ENCODE results near the gene GADD45G.

GADD45G gene

GRCh38 chr9:89586311-89586710 is 18.5 kb upstream of the GADD45G start:
- DNase-seq (ENCODE audit: insufficient read length, low spot score): no peak
- TF ChIP-seq, protein P1, sequence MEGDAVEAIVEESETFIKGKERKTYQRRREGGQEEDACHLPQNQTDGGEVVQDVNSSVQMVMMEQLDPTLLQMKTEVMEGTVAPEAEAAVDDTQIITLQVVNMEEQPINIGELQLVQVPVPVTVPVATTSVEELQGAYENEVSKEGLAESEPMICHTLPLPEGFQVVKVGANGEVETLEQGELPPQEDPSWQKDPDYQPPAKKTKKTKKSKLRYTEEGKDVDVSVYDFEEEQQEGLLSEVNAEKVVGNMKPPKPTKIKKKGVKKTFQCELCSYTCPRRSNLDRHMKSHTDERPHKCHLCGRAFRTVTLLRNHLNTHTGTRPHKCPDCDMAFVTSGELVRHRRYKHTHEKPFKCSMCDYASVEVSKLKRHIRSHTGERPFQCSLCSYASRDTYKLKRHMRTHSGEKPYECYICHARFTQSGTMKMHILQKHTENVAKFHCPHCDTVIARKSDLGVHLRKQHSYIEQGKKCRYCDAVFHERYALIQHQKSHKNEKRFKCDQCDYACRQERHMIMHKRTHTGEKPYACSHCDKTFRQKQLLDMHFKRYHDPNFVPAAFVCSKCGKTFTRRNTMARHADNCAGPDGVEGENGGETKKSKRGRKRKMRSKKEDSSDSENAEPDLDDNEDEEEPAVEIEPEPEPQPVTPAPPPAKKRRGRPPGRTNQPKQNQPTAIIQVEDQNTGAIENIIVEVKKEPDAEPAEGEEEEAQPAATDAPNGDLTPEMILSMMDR (IDR thresholded peaks at IDR 0.05; ENCODE audit: insufficient read depth, missing control alignments): no peak
- FAIRE-seq: no peak

GRCh38 chr9:89588271-89588879 is 16.4 kb upstream of the GADD45G start:
- DNase-seq (ENCODE audit: insufficient read length, low spot score) (no peak), FAIRE-seq (no peak)
- TF ChIP-seq, protein P1 (IDR thresholded peaks at IDR 0.05; ENCODE audit: insufficient read depth, missing control alignments): no peak

DNA sequence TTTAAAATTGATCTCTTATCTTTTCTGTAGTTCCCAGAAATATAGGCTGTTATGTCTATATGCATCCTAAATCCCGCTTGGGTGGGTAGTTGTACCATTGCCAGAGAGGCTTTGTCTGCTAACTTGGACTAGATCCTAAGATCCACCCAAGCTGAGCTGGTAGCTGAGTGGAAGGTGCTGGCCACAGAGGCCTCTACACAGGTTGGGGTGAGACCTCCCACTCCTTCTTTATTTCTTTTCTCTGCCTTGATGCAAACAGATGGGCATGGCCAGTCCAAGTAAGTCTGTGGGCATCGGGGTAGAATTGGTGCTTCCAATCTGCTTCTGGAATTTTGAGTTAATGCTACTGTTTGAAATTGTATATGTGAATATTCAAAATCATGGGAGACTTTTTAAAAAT is 14.4 kb upstream of the GADD45G start:
- FAIRE-seq (no peak), DNase-seq (ENCODE audit: insufficient read length, low spot score) (no peak)
- TF ChIP-seq, protein P1 (IDR thresholded peaks at IDR 0.05; ENCODE audit: insufficient read depth, missing control alignments): no peak

DNA sequence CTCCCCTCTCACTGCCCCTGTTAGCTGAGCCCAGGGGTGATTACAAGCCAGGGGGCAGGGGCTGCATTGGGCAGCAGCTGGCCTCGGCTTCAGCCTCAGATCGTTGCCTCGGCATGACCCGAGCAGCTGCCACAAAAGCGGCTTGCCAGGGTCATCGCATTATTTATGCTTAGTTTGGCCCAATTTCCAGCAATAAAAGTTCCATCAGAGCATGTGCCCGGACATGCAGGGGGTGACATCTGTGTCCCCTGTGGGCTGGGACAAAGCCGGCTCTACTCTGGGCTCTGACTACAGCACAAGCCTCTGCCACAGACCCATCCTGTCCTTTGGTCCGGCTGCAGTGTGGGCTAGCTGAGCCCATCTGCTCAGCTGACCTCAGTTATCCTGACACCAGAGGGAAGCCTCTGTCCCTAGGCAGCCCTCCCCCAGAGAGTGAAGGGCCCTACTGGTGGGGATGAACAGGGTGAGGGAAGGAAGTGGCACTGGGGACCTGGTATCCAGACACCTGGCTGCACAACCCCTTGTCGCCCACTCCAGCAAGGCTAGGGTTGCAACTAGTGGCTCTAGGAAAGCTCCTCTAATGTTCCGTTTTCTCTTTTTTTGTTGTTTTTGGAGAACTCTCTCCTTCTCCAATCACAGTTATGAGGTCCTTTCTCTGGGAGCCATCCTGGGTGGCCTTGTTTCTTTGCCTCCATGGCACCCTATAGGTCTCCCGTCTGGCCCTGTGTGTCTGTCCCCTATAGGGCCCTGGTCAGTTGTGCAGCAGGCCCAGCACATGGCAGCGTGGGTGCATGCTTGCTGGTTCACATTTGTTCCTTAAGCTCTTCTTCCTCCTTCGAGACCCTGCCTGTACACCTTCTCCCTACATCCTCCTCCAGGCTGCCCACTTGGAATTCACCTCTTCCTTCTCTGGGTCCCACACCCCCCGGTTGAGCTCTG is 13.3 kb upstream of the GADD45G start:
- TF ChIP-seq, protein P1 (IDR thresholded peaks at IDR 0.05; ENCODE audit: insufficient read depth, missing control alignments): no peak
- FAIRE-seq (no peak), DNase-seq (ENCODE audit: insufficient read length, low spot score) (no peak)

DNA sequence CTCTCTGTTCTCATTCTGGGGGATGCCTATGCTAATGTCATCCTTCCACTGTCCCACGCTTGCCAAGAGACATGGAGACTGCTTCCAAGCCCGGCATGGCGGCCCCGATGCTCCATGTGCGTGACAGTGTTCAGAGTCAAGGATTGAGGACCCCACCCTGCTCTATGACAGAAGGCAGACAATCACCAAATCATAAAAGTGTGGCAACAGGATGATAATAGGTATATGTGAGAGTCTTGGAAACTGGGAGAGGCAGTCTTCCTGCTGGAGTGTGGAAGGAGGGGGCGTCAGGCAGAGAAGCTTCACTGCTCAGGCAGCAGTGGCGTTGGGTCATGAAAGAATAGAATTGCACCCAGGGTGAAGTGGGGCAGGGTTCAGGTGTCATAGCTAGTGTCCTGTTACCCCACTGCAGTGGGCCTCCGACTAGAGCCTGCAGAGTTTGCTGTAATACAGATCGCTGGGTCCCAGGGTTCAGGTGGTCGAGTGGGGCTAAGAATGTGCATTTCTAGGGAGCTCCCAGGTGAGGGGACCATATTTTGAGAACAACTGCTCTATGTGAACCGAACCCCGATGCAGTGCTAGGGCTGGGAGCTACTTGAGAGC is 12.5 kb upstream of the GADD45G start:
- FAIRE-seq (no peak), DNase-seq (ENCODE audit: insufficient read length, low spot score) (no peak)
- TF ChIP-seq, protein P1 (IDR thresholded peaks at IDR 0.05; ENCODE audit: insufficient read depth, missing control alignments): no peak

- DNase-seq (ENCODE audit: insufficient read length, low spot score): no peak
- TF ChIP-seq, protein P1 (IDR thresholded peaks at IDR 0.05; ENCODE audit: insufficient read depth, missing control alignments): no peak
- no peak for FAIRE-seq
Observed at GRCh38 chr9:89592963-89593726, 11.7 kb upstream of the GADD45G start.

Measured in D721Med (cell line).